Hepatocyte (in vitro differentiated cells): Measurements from ENCODE around the gene GULP1.

Experiments
- EZH2 ChIP-seq: fragments of 200-600 bp; sonication (generic); IDR thresholded peaks from 2 replicates; pipeline ENCODE4 v1.6.1; 2016; ENCODE audit warnings: antibody characterized with exemption, mild to moderate bottlenecking, borderline replicate concordance
- EZH2phosphoT487 ChIP-seq: fragments of 200-600 bp; sonication (generic); IDR thresholded peaks from one replicate; pipeline ENCODE4 v1.6.1; 2018; ENCODE audit warnings: antibody characterized with exemption, mild to moderate bottlenecking, low read depth, moderate library complexity; ENCODE audit not compliant: unreplicated experiment, severe bottlenecking

GRCh38 chr2:188572592-188572991 lies 280.9 kb downstream of the GULP1 start:
- TF ChIP-seq EZH2: no peak
- no peak for TF ChIP-seq EZH2phosphoT487
